IMR-90 (cell line): ENCODE results near the gene FOXP4.

Source experiments
- BHLHE40 ChIP-seq: fragments of 150-350 bp; IDR thresholded peaks from 2 replicates; pipeline ENCODE4 v1.6.1; 2016; ENCODE audit warnings: mild to moderate bottlenecking, low read depth, low read length
- CTCF ChIP-seq: conservative IDR thresholded peaks from 2 replicates; pipeline ENCODE4 v1.5.1; 2012; ENCODE audit warnings: mild to moderate bottlenecking, low read depth, low read length, improper control_type of control experiment
- MXI1 ChIP-seq: IDR thresholded peaks from 2 replicates; pipeline ENCODE4 v1.6.1; 2012; ENCODE audit warnings: low read depth, mild to moderate bottlenecking, low read length, moderate library complexity, borderline replicate concordance

- no peak for TF ChIP-seq CTCF
- no peak for TF ChIP-seq BHLHE40
- no peak for TF ChIP-seq MXI1
Measured at GRCh38 chr6:41572613-41573012, 26.4 kb downstream of the FOXP4 start.
